ENCODE data around the gene UBE2E3.

GRCh38 chr2:181103659-181104058, 123.3 kb downstream of the UBE2E3 start:
- TF ChIP-seq POLR2A (IDR thresholded peaks at IDR 0.05) (no peak), POLR2AphosphoS5 (IDR thresholded peaks at IDR 0.05) (no peak), CTCF (IDR thresholded peaks at IDR 0.05 in 8 of 11, conservative IDR thresholded peaks at IDR 0.05 in 3 of 11) (no peak)

Data from spleen (tissue), 7 donors.